Neuron (in vitro differentiated cells): ENCODE measurements around the gene GJD4.

ENCODE experiments used
- H2AFZ ChIP-seq: one replicate; pipeline ENCODE4 v1.6.1; 2013; ENCODE audit warnings: low read depth, mild to moderate bottlenecking, inconsistent platforms, low read length, moderate library complexity
- H3K27me3 ChIP-seq: one replicate; pipeline ENCODE4 v1.6.1; 2013; ENCODE audit warnings: low read length; ENCODE audit not compliant: insufficient read depth
- H3K36me3 ChIP-seq: one replicate; pipeline ENCODE4 v1.6.1; 2013; ENCODE audit warnings: low read length; ENCODE audit not compliant: insufficient read depth
- H3K4me1 ChIP-seq: one replicate; pipeline ENCODE4 v1.6.1; 2013; ENCODE audit warnings: low read length; ENCODE audit not compliant: insufficient read depth
- H3K4me3 ChIP-seq: 2 replicates; pipeline ENCODE4 v1.5.1; 2013; ENCODE audit warnings: mild to moderate bottlenecking, low read length, moderate library complexity
- H3K9me3 ChIP-seq: one replicate; pipeline ENCODE4 v1.6.1; 2013; ENCODE audit warnings: low read length

Gene GJD4

GRCh38 chr10:35657621-35658020, 52.5 kb downstream of the GJD4 start:
- Histone ChIP-seq H3K9me3 (no peaks in the 10 kb centered on the region), H3K36me3 (no peaks in the 10 kb centered on the region), H2AFZ (no peak overlapping the region), H3K4me1 (no peaks in the 10 kb centered on the region), H3K27me3 (peaks cover 4% of the 10 kb centered on the region), H3K4me3 (no peak overlapping the region)
